Measurements from ENCODE around the gene IGSF9B.

IGSF9B gene

GRCh38 chr11:133920109-133920990 lies 36.4 kb downstream of the IGSF9B start:
- no peak for DNase-seq (ENCODE audit: low read depth in 2 of 2)

- DNase-seq (ENCODE audit: low read depth in 2 of 2) = no peak
Observed at GRCh38 chr11:133919330-133920108, 37.2 kb downstream of the IGSF9B start.

GRCh38 chr11:133918608-133919260 lies 38.0 kb downstream of the IGSF9B start:
- no peak for DNase-seq (ENCODE audit: low read depth in 2 of 2)

DNA sequence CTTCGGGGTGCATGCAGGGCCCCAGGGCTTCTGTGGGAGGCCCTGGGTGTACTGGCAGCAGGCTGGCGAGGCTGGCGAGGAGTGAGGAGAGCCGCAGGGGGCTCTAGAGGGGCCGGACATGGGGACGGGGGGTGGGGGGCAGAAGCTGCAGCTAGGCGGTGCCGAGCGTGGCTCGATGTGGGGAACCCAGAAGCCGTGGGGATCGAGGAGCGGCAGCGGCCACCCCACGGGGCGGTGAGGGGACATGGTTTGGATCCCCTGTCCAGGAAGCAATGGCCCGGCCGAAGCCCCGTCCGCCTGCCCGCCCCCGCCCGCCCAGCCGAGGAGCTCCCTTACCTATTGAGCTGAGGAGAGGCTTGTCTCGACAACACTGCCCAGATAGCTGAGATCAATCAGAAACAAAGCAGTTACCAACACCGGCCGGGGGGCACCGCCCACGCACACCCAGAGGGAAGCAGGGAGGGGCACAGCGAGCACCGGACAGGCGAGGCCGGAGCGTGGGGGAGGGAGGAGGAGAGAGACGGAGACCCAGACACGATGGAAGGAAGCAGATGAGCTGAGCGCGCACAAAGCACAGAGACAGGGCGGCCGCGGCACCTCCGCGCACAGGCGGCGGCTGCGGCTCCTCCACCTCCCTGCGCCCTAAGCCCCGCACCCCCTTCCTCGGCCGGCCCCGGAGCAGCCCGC lies 38.7 kb downstream of the IGSF9B start:
- no peak for DNase-seq (ENCODE audit: low read depth in 2 of 2)

GRCh38 chr11:133916784-133917440 lies 39.9 kb downstream of the IGSF9B start:
- DNase-seq (ENCODE audit: low read depth in 2 of 2) = no peak

- no peak for DNase-seq (ENCODE audit: low read depth in 2 of 2)
Observed at GRCh38 chr11:133913761-133914160, 43.0 kb downstream of the IGSF9B start.

DNA sequence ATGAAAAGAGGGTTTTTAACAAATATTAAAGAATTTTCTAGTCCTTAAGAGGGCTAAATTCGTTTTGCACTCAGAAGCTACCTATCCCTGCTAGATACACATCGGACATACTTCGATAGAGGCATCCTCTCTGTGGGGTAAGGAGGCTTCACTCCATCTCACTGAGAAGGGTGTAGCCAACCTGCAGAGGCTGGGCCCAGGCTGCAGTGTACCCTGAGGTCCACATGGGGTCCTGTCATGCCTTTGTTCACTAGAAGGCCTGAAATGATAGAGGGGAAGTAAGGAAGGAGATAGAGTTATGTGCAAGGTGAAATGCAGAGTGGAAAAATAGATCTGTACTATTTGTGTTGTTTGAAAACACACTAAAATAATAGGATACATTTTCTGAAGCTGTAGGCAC lies 45.6 kb downstream of the IGSF9B start:
- no peak for DNase-seq (ENCODE audit: low read depth in 2 of 2)

DNA sequence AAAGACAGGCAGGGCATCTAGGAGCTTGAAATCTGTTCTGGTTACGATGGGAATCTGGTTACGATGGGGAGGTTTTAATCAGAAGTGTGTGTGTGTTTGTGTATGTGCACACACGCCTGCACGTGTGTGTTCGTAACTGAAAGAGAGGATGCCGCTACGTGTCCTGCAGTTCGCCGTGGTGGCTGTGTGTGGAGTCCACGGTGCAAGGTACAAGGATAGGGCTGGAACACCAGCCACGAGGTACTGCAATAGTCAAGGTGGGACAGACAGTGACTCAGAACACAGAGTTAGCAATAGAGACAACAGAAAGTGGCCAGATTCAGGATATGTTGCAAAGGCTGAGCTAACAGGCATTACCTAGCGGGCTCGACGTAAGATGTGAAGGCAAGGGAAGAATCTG lies 46.7 kb downstream of the IGSF9B start:
- DNase-seq (ENCODE audit: low read depth in 2 of 2) = no peak

DNA sequence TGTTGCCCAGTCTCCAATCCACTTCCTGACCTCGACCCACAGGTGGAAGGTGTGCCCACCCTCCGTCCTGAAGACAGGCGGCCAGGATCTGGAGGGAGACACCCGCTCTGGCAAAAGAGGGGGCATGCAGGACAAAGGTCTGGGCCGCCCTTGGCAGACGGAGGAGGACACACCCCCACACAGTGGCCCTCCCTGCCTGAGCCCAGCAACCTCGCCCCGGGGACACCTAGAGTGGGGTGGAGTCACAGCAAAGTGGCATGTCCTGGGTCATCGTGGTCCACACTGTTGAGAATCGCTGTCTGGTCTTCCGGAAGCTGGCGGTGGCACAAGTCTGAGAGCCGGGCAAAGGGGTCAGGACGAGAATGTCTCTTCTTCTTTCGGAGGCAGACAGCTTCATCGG lies 47.9 kb downstream of the IGSF9B start:
- no peak for DNase-seq (ENCODE audit: low read depth in 2 of 2)

- no peak for DNase-seq (ENCODE audit: low read depth in 2 of 2)
Observed at GRCh38 chr11:133907841-133908241, 48.9 kb downstream of the IGSF9B start.

- DNase-seq (ENCODE audit: low read depth in 2 of 2) = no peak
Observed at GRCh38 chr11:133907216-133907615, 49.6 kb downstream of the IGSF9B start.

- DNase-seq (ENCODE audit: low read depth in 2 of 2) = no peak
Observed at GRCh38 chr11:133906746-133907145, 50.0 kb downstream of the IGSF9B start.

GRCh38 chr11:133906241-133906640 lies 50.5 kb downstream of the IGSF9B start:
- DNase-seq (ENCODE audit: low read depth in 2 of 2) = no peak

- no peak for DNase-seq (ENCODE audit: low read depth in 2 of 2)
Observed at GRCh38 chr11:133905677-133906156, 51.1 kb downstream of the IGSF9B start.

GRCh38 chr11:133904818-133905515 lies 51.8 kb downstream of the IGSF9B start:
- no peak for DNase-seq (ENCODE audit: low read depth in 2 of 2)

- no peak for DNase-seq (ENCODE audit: low read depth in 2 of 2)
Observed at GRCh38 chr11:133903875-133904817, 52.6 kb downstream of the IGSF9B start.

GRCh38 chr11:133903056-133903455 lies 53.7 kb downstream of the IGSF9B start:
- DNase-seq (ENCODE audit: low read depth in 2 of 2) = no peak

- DNase-seq (ENCODE audit: low read depth in 2 of 2) = no peak
Observed at GRCh38 chr11:133902506-133902905, 54.3 kb downstream of the IGSF9B start.

DNA sequence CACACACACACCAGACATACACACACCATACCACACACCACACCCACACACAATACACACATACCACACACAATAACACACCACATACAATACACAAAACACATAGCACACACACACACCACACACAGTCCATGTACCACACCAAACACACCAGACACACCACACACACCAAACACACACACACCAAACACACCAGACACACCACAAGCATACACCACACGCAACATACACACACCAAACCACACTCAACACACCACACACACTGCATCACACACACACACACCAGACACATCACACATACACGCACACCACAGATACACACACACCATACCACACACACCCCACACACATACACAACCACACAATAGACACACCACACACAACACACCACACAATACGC lies 54.8 kb downstream of the IGSF9B start:
- DNase-seq (ENCODE audit: low read depth in 2 of 2) = no peak

Data from stimulated activated CD8-positive, alpha-beta memory T cell treated with anti-CD3 and anti-CD28 coated beads, Interleukin-2, amount 100 ng/mL, for 1 hour (primary cell).